ENCODE results near the gene PSG7.
"Not testable (repeated sequence)": the region's sequence is repeated elsewhere in the genome, so short reads cannot be mapped to it uniquely, and the experiment has no call there.

GRCh38 chr19:42890446-42890845 lies 46.6 kb downstream of the PSG7 start:
- not testable (repeated sequence) for TF ChIP-seq CTCF (conservative IDR thresholded peaks at IDR 0.05); ZFX (IDR thresholded peaks at IDR 0.05)
